Endothelial cell of umbilical vein (primary cell): ENCODE data around the gene GRAMD2B. TPM values are rescaled to one million over a fixed set of nuclear protein-coding genes. Genes with fewer than 3 reads are reported as not detected.

Source experiments
- BruUV-seq: library from RNA; stranded (reverse); fragments of 400-500 nt; replicated peaks from 2 replicates; lab custom pipeline; 2021; lab: Mats Ljungman, UMichigan
- CTCF ChIA-PET: fragments of 300-600, 350-600 bp; sonication (Branson Sonifier 250); formaldehyde crosslinking; loops from one replicate; lab custom pipeline; 2021; ENCODE audit warnings: antibody characterized with exemption, inconsistent platforms; lab: Charles Lee
- POLR2A ChIA-PET: fragments of 300-600, 350-600 bp; sonication (Branson Sonifier 250); formaldehyde crosslinking; loops from one replicate; lab custom pipeline; 2021; ENCODE audit warnings: antibody characterized with exemption, inconsistent platforms; lab: Charles Lee
- DNase-seq: peaks from one replicate; pipeline ENCODE4 v3.0.0-alpha.2; 2011; ENCODE audit warnings: low read depth, low spot score
- FAIRE-seq: peaks from 2 replicates; lab custom pipeline; 2011; peaks lifted over from hg19 to GRCh38; lab: Jason Lieb, UNC
- H2AFZ ChIP-seq: 2 replicates; pipeline ENCODE4 v1.6.0; 2012; ENCODE audit warnings: low read depth, low read length, control low read depth, inconsistent platforms
- H3K27ac ChIP-seq: 2 replicates; pipeline ENCODE4 v1.5.1; 2011; ENCODE audit warnings: low read depth, mild to moderate bottlenecking, control low read depth, low read length, moderate library complexity; ENCODE audit not compliant: insufficient read depth
- H3K27me3 ChIP-seq, 2 experiments: 2 replicates each; pipeline versions ENCODE4 v1.6.0 to v1.6.1; 2011; ENCODE audit warnings: low read length in 2 of 2, mixed read lengths in 1 of 2; ENCODE audit not compliant: control insufficient read depth in 2 of 2, insufficient read depth in 2 of 2
- H3K36me3 ChIP-seq, 2 experiments: 2 replicates in 1 of 2; 3 replicates in 1 of 2; pipeline ENCODE4 v1.5.1; 2011; ENCODE audit warnings: low read length in 2 of 2, mild to moderate bottlenecking in 1 of 2, moderate library complexity in 1 of 2; ENCODE audit not compliant: control insufficient read depth in 2 of 2, insufficient read depth in 2 of 2; ENCODE audit errors: extremely low read depth in 1 of 2
- H3K4me1 ChIP-seq: 3 replicates; pipeline ENCODE4 v1.5.1; 2011; ENCODE audit warnings: mild to moderate bottlenecking, low read length; ENCODE audit not compliant: control insufficient read depth, insufficient read depth; ENCODE audit errors: extremely low read depth
- H3K4me2 ChIP-seq: 2 replicates; pipeline ENCODE4 v1.6.1; 2011; ENCODE audit warnings: low read length, control low read depth, mixed read lengths; ENCODE audit not compliant: insufficient read depth
- H3K4me3 ChIP-seq, 3 experiments: fragments of 200-600 bp in 1 of 3; sonication (generic), shearing (Covaris generic) in 1 of 3; replicated peaks in 1 of 3; 2 replicates each; pipeline ENCODE4 v1.5.1; 2011 to 2016; ENCODE audit warnings: control low read depth in 3 of 3, low read length in 3 of 3, mild to moderate bottlenecking in 2 of 3, inconsistent platforms in 1 of 3, low read depth in 1 of 3, moderate library complexity in 1 of 3; ENCODE audit not compliant: insufficient read depth in 1 of 3
- H3K79me2 ChIP-seq: 2 replicates; pipeline ENCODE4 v1.6.0; 2012; ENCODE audit warnings: low read length, inconsistent platforms; ENCODE audit not compliant: control insufficient read depth, insufficient read depth
- H3K9ac ChIP-seq: replicated peaks from 2 replicates; pipeline ENCODE3; 2011; ENCODE audit warnings: low read length, control low read depth; ENCODE audit not compliant: insufficient read depth; ENCODE audit errors: extremely low read depth
- H3K9me1 ChIP-seq: replicated peaks from 3 replicates; pipeline ENCODE4 v1.6.0; 2011; ENCODE audit warnings: mild to moderate bottlenecking, low read length; ENCODE audit not compliant: control insufficient read depth, insufficient read depth; ENCODE audit errors: extremely low read depth
- H3K9me3 ChIP-seq: replicated peaks from 2 replicates; pipeline ENCODE4 v1.5.1; 2012; ENCODE audit warnings: low read length, inconsistent platforms; ENCODE audit not compliant: control insufficient read depth, insufficient read depth
- H4K20me1 ChIP-seq: replicated peaks from 2 replicates; pipeline ENCODE3; 2011; ENCODE audit warnings: mild to moderate bottlenecking, low read length; ENCODE audit not compliant: control insufficient read depth, insufficient read depth; ENCODE audit errors: extremely low read depth
- CTCF ChIP-seq, 2 donors: IDR thresholded peaks; 1 replicate in 1 of 2; 2 replicates in 1 of 2; pipeline ENCODE4 v1.5.1; 2011; ENCODE audit warnings: low read length in 2 of 2, mild to moderate bottlenecking in 2 of 2, moderate library complexity in 2 of 2, control low read depth in 1 of 2, inconsistent platforms in 1 of 2, low read depth in 1 of 2; ENCODE audit not compliant: insufficient read depth in 1 of 2; ENCODE audit errors: extremely low read depth in 1 of 2
- EZH2 ChIP-seq: IDR thresholded peaks from 2 replicates; pipeline ENCODE4 v1.6.1; 2012; ENCODE audit warnings: borderline replicate concordance, low read depth, mild to moderate bottlenecking, moderate library complexity, low read length, inconsistent platforms; ENCODE audit not compliant: severe bottlenecking
- FOS ChIP-seq: IDR thresholded peaks from 2 replicates; pipeline ENCODE4 v1.6.1; 2011; ENCODE audit warnings: mild to moderate bottlenecking, low read length, moderate library complexity, borderline replicate concordance; ENCODE audit not compliant: insufficient read depth
- GATA2 ChIP-seq: IDR thresholded peaks from 2 replicates; pipeline ENCODE4 v1.7.0; 2011; ENCODE audit warnings: low read depth, mild to moderate bottlenecking, moderate library complexity, mixed read lengths, low read length; ENCODE audit not compliant: insufficient read length, insufficient read depth
- JUN ChIP-seq: IDR thresholded peaks from 2 replicates; pipeline ENCODE4 v1.6.1; 2011; ENCODE audit warnings: borderline replicate concordance, low read depth; ENCODE audit not compliant: insufficient read length, insufficient read depth
- MYC ChIP-seq: IDR thresholded peaks from one replicate; pipeline ENCODE4 v1.6.1; 2011; ENCODE audit warnings: mild to moderate bottlenecking, low read depth, low read length
- POLR2A ChIP-seq: IDR thresholded peaks from 2 replicates; pipeline ENCODE4 v1.6.1; 2012; ENCODE audit warnings: low read depth, mild to moderate bottlenecking, control low read depth, low read length
- POLR2AphosphoS5 ChIP-seq: IDR thresholded peaks from 2 replicates; pipeline ENCODE4 v1.6.1; 2012; ENCODE audit warnings: low read depth, mild to moderate bottlenecking, control low read depth, low read length, moderate library complexity; ENCODE audit not compliant: insufficient read depth
- dilution Hi-C: fragments of 300-500 bp; cut with MboI; formaldehyde crosslinking; loops from one replicate; pipeline ENCODE4 v1.15.0; 2019; ENCODE audit warnings: low sequenced_read_pairs; ENCODE audit not compliant: extremely low pct_ligation_motif_present
- intact Hi-C: fragments of 100-400 bp; cut with micrococcal nuclease; formaldehyde crosslinking; loops from one replicate; pipeline ENCODE4 v1.10.0; 2022
- polyA plus RNA-seq, 4 experiments: library from polyadenylated mRNA; depleted of rRNA in 3 of 4; stranded (reverse) in 3 of 4; unstranded in 1 of 4; fragments of >200 nt; gene quantifications; 2 replicates each; pipeline versions ENCODE4 v1.2.1 to v1.2.3, GENCODE V29; 2011 to 2012; ENCODE audit warnings: missing spikeins in 1 of 4
- total RNA-seq: library from RNA; stranded (reverse); gene quantifications from 2 replicates; pipeline ENCODE4 v1.2.3, GENCODE V29; 2021
- TF ChIP-seq, protein P1 (sequence below): IDR thresholded peaks from 2 replicates; pipeline ENCODE4 v1.6.1; 2011; ENCODE audit not compliant: insufficient read depth, insufficient read length

Gene GRAMD2B
- total and polyA plus RNA-seq, 2 donors (not counting 3 experiments of a cell fraction or from before 2014, with no cell fraction given) = 2.0 to 5.5 TPM

DNA sequence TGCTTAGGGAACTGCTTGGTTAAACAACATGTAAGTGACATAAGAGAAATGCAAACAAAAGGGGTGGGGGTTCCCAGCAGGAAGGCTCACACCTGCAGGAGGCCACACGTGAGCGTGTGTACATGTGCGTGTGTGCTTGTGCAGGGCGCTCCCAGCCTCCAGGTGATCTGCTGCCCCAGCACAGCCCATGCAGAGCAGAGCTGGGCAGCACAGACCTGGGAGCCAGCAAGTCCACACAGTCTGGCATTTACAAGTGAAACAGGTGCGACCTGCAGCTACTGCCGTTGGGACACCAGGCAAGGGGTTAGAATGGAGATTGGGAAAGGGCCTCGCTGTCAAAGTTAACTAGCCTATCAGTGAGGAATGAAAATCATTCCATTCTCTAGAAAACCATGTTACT is 41.8 kb downstream of the GRAMD2B start:
- FAIRE-seq = no peak
- Histone ChIP-seq H3K9me1 (no peaks in the 10 kb centered on the region), H3K36me3 (no peaks in the 10 kb centered on the region), H3K4me3 (no peak overlapping the region), H3K4me2 (no peak overlapping the region), H3K79me2 (no peaks in the 10 kb centered on the region), H3K4me1 (no peaks in the 10 kb centered on the region), H3K9me3 (no peaks in the 10 kb centered on the region), H3K27me3 (no peaks in the 10 kb centered on the region), H2AFZ (no peak overlapping the region), H3K27ac (no peak overlapping the region), H4K20me1 (no peaks in the 10 kb centered on the region), H3K9ac (no peak overlapping the region)
- dilution Hi-C loops = no loop called here
- ChIA-PET POLR2A (no interaction called here), CTCF (interaction anchor here (0.6 kb wide), 1 partner anchor 1986 kb away, joined by 3 read pairs; no protein-coding TSS in a partner anchor)
- no peak for TF ChIP-seq GATA2
- no peak for TF ChIP-seq CTCF (IDR thresholded peaks at IDR 0.05; ENCODE audit: extremely low read depth in 1 of 2, insufficient read depth in 1 of 2, low read depth in 1 of 2, low read length in 2 of 2)
- no peak for TF ChIP-seq JUN
- TF ChIP-seq, protein P1, sequence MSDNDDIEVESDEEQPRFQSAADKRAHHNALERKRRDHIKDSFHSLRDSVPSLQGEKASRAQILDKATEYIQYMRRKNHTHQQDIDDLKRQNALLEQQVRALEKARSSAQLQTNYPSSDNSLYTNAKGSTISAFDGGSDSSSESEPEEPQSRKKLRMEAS = no peak
- no peak for TF ChIP-seq FOS
- no peak for TF ChIP-seq POLR2AphosphoS5
- TF ChIP-seq MYC = no peak
- TF ChIP-seq POLR2A = no peak
- TF ChIP-seq EZH2 = no peak
- no peak for DNase-seq
- BruUV-seq = no TSS peak
- intact Hi-C loops = no loop called here
